Measurements from ENCODE around the gene ZNF524. TPM values are rescaled to one million over a fixed set of nuclear protein-coding genes. Genes with fewer than 3 reads are reported as not detected.

The ZNF524 gene
- total RNA-seq, 1 experiment from 2014 or later = 11.1 TPM

DNA sequence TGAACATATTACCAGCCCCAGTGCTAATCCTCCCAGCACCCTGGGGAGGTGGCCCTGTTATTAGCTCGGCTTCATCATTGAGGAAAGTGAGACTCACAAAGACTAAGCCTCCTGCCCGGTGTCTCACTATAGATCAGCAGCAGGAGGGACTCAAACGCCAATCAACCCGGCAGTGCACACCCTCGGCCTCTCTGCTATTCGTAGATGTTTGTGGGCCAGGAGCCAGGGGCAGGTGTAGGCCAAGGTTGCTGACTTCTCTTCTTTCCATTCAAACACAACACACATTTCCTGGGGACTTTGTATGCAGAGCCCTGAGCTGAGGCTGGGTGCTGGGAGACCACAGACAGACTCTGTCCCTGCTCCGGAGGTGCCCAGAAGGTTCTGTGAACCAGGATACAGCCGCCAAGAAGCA lies 45.3 kb upstream of the ZNF524 start:
- CTCF ChIA-PET = interaction anchor here (1.7 kb wide), 1 partner anchor 27 kb away, joined by 3 read pairs; no protein-coding TSS in a partner anchor
- DNase-seq = no peak
- H3K4me1 Mint-ChIP-seq (ENCODE audit: low read depth, unreplicated experiment) = peaks cover 24% of the 10 kb centered on the region
- H3K9me3 Mint-ChIP-seq (ENCODE audit: unreplicated experiment) = no peaks in the 10 kb centered on the region
- Histone ChIP-seq H3K36me3 (ENCODE audit: control insufficient read depth, insufficient read depth, low read length) (no peaks in the 10 kb centered on the region), H3K27me3 (replicated peaks; ENCODE audit: control insufficient read depth, insufficient read depth, low read length) (no peaks in the 10 kb centered on the region), H3K4me3 (ENCODE audit: low read depth, low read length) (no peak overlapping the region), H3K9me3 (no peaks in the 10 kb centered on the region), H3K4me1 (no peaks in the 10 kb centered on the region)
- BruUV-seq (replicated peaks) = no TSS peak
- POLR2A ChIA-PET = no interaction called here
- no peak overlapping the region for H3K27ac Mint-ChIP-seq (ENCODE audit: unreplicated experiment)
- H3K4me3 Mint-ChIP-seq (ENCODE audit: unreplicated experiment) = no peak overlapping the region
- no peaks in the 10 kb centered on the region for H3K36me3 Mint-ChIP-seq (ENCODE audit: insufficient read depth, unreplicated experiment)
- H3K27me3 Mint-ChIP-seq (ENCODE audit: insufficient read depth, unreplicated experiment) = no peaks in the 10 kb centered on the region
- intact Hi-C loops (cut with micrococcal nuclease; ENCODE audit: unreplicated experiment) = no loop called here
- no peak for TF ChIP-seq CTCF (IDR thresholded peaks at IDR 0.05; ENCODE audit: insufficient read depth in 1 of 2, low read depth in 1 of 2, low read length in 1 of 2, severe bottlenecking in 1 of 2, unreplicated experiment in 1 of 2)

GRCh38 chr19:55559684-55560083 lies 40.4 kb upstream of the ZNF524 start:
- H3K36me3 ChIP-seq (ENCODE audit: control insufficient read depth, insufficient read depth, low read length) = no peaks in the 10 kb centered on the region
- H3K27me3 Mint-ChIP-seq (ENCODE audit: insufficient read depth, unreplicated experiment) = no peaks in the 10 kb centered on the region
- BruUV-seq (replicated peaks) = no TSS peak

DNA sequence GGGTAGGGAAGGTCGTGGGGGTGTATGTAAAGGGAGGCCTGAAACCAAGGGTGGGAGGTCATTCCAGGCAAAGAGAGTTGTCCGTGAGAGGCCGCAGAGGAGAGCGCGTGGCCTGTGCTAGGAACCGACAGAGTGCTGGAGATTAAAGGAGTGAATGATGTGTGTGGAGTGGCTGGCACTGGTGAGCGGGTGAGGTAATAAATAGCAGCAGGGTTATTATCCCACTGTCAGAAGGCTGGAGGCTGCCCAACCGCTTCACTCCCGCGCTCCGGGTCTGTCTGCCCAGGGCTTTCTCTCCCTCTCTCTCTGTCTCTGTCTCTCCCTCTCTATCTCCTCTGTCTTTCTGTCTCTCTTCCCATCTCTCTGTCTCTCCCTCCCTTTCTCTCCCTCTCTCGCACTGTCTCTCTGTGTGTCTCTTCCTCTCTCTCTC lies 36.8 kb upstream of the ZNF524 start:
- CTCF ChIA-PET = no interaction called here
- DNase-seq = no peak
- no peaks in the 10 kb centered on the region for H3K27me3 Mint-ChIP-seq (ENCODE audit: insufficient read depth, unreplicated experiment)
- Histone ChIP-seq H3K27me3 (replicated peaks; ENCODE audit: control insufficient read depth, insufficient read depth, low read length) (no peaks in the 10 kb centered on the region), H3K36me3 (ENCODE audit: control insufficient read depth, insufficient read depth, low read length) (no peaks in the 10 kb centered on the region), H3K9me3 (no peaks in the 10 kb centered on the region), H3K4me1 (0 out of 2 replicates have a peak, but pooled peaks cover 3% of the 10 kb centered on the region), H3K4me3 (ENCODE audit: low read depth, low read length) (no peak overlapping the region)
- H3K4me3 Mint-ChIP-seq (ENCODE audit: unreplicated experiment) = no peak overlapping the region
- POLR2A ChIA-PET = no interaction called here
- no TSS peak for BruUV-seq (replicated peaks)
- no peak for TF ChIP-seq CTCF (IDR thresholded peaks at IDR 0.05; ENCODE audit: insufficient read depth in 1 of 2, low read depth in 1 of 2, low read length in 1 of 2, severe bottlenecking in 1 of 2, unreplicated experiment in 1 of 2)
- intact Hi-C loops (cut with micrococcal nuclease; ENCODE audit: unreplicated experiment) = no loop called here
- no peak overlapping the region for H3K27ac Mint-ChIP-seq (ENCODE audit: unreplicated experiment)
- no peaks in the 10 kb centered on the region for H3K9me3 Mint-ChIP-seq (ENCODE audit: unreplicated experiment)
- H3K4me1 Mint-ChIP-seq (ENCODE audit: low read depth, unreplicated experiment) = no peaks in the 10 kb centered on the region
- no peaks in the 10 kb centered on the region for H3K36me3 Mint-ChIP-seq (ENCODE audit: insufficient read depth, unreplicated experiment)

More at GRCh38 chr19:55559684-55560083, 40.4 kb upstream of the ZNF524 start:
- Mint-ChIP-seq H3K36me3 (ENCODE audit: insufficient read depth, unreplicated experiment) (no peaks in the 10 kb centered on the region), H3K9me3 (ENCODE audit: unreplicated experiment) (no peaks in the 10 kb centered on the region), H3K27ac (ENCODE audit: unreplicated experiment) (no peak overlapping the region), H3K4me1 (ENCODE audit: low read depth, unreplicated experiment) (no peaks in the 10 kb centered on the region), H3K4me3 (ENCODE audit: unreplicated experiment) (no peak overlapping the region)
- POLR2A ChIA-PET = no interaction called here
- no peak for DNase-seq
- Histone ChIP-seq H3K4me1 (0 out of 2 replicates have a peak, but pooled peaks cover 3% of the 10 kb centered on the region), H3K4me3 (ENCODE audit: low read depth, low read length) (no peak overlapping the region), H3K27me3 (replicated peaks; ENCODE audit: control insufficient read depth, insufficient read depth, low read length) (no peaks in the 10 kb centered on the region), H3K9me3 (no peaks in the 10 kb centered on the region)
- intact Hi-C loops (cut with micrococcal nuclease; ENCODE audit: unreplicated experiment) = no loop called here
- CTCF ChIA-PET = no interaction called here
- no peak for TF ChIP-seq CTCF (IDR thresholded peaks at IDR 0.05; ENCODE audit: insufficient read depth in 1 of 2, low read depth in 1 of 2, low read length in 1 of 2, severe bottlenecking in 1 of 2, unreplicated experiment in 1 of 2)

Measured in Caco-2 (cell line).